Neural cell (in vitro differentiated cells): ENCODE measurements around the gene FYB1. TPM values are rescaled to one million over a fixed set of nuclear protein-coding genes. Genes with fewer than 3 reads are reported as not detected.

Experiments
- H2AFZ ChIP-seq: fragments of 200-600, 300-800 bp; sonication (generic), shearing (Covaris generic); 2 replicates; pipeline ENCODE4 v1.6.0; 2014; ENCODE audit warnings: low read depth, mild to moderate bottlenecking, antibody characterized with exemption, low read length, moderate library complexity
- H3F3A ChIP-seq: fragments of 200-600 bp; shearing (Covaris generic); 2 replicates; pipeline ENCODE4 v1.6.1; 2016; ENCODE audit warnings: mild to moderate bottlenecking, moderate library complexity, mixed read lengths, antibody characterized with exemption, low read length; ENCODE audit not compliant: insufficient read depth, poor library complexity, severe bottlenecking
- H3K27ac ChIP-seq: fragments of 200-600, 300-800 bp; sonication (generic), shearing (Covaris generic); 2 replicates; pipeline ENCODE4 v1.5.1; 2014; ENCODE audit warnings: mild to moderate bottlenecking, low read length, moderate library complexity
- H3K27me3 ChIP-seq: fragments of 300-800, 200-600 bp; sonication (generic), shearing (Covaris generic); 2 replicates; pipeline ENCODE4 v1.6.0; 2014; ENCODE audit warnings: mild to moderate bottlenecking, low read depth, low read length, moderate library complexity; ENCODE audit not compliant: insufficient read depth
- H3K36me3 ChIP-seq: fragments of 300-800, 200-600 bp; sonication (generic), shearing (Covaris generic); 2 replicates; pipeline ENCODE4 v1.5.1; 2014; ENCODE audit warnings: mild to moderate bottlenecking, antibody characterized with exemption, low read length, moderate library complexity; ENCODE audit not compliant: insufficient read depth
- H3K4me2 ChIP-seq: fragments of 300-800, 200-600 bp; sonication (generic), shearing (Covaris generic); 2 replicates; pipeline ENCODE4 v1.6.0; 2014; ENCODE audit warnings: mild to moderate bottlenecking, low read length
- H3K4me3 ChIP-seq: fragments of 300-800, 200-600 bp; sonication (generic), shearing (Covaris generic); 2 replicates; pipeline ENCODE4 v1.5.1; 2014; ENCODE audit warnings: mild to moderate bottlenecking, low read length, moderate library complexity
- H3K79me2 ChIP-seq: fragments of 200-600 bp; shearing (Covaris generic); replicated peaks from 2 replicates; pipeline ENCODE4 v1.6.0; 2014; ENCODE audit warnings: mild to moderate bottlenecking, low read length, moderate library complexity; ENCODE audit not compliant: insufficient read depth
- H3K9ac ChIP-seq: fragments of 300-800, 200-600 bp; sonication (generic), shearing (Covaris generic); 2 replicates; pipeline ENCODE4 v1.6.1; 2016; ENCODE audit warnings: mild to moderate bottlenecking, low read length, mixed read lengths
- H3K9me2 ChIP-seq: fragments of 200-600 bp; shearing (Covaris generic); 2 replicates; pipeline ENCODE4 v1.6.1; 2016; ENCODE audit warnings: mild to moderate bottlenecking, low read length, mixed read lengths; ENCODE audit not compliant: insufficient read depth
- H3K9me3 ChIP-seq: fragments of 200-600, 300-800 bp; sonication (generic), shearing (Covaris generic); 2 replicates; pipeline ENCODE4 v1.6.1; 2016; ENCODE audit warnings: mild to moderate bottlenecking, mixed run types, low read length, moderate library complexity, mixed read lengths
- H4K20me1 ChIP-seq: fragments of 200-600 bp; shearing (Covaris generic); 2 replicates; pipeline ENCODE4 v1.6.1; 2016; ENCODE audit warnings: mild to moderate bottlenecking, mixed run types; ENCODE audit not compliant: insufficient read depth
- EP300 ChIP-seq: fragments of 450-650 bp; conservative IDR thresholded peaks from 2 replicates; pipeline ENCODE4 v1.6.1; 2014; ENCODE audit warnings: antibody characterized with exemption, mild to moderate bottlenecking, moderate library complexity; ENCODE audit not compliant: poor library complexity, severe bottlenecking
- EZH2 ChIP-seq: fragments of 200-600, 300-800 bp; shearing (Covaris generic), sonication (generic); IDR thresholded peaks from 2 replicates; pipeline ENCODE4 v1.6.1; 2014; ENCODE audit warnings: antibody characterized with exemption, low read length, borderline replicate concordance, mild to moderate bottlenecking; ENCODE audit not compliant: insufficient read depth, poor library complexity, severe bottlenecking
- MXI1 ChIP-seq: fragments of 450-650 bp; conservative IDR thresholded peaks from 2 replicates; pipeline ENCODE4 v1.6.1; 2014; ENCODE audit warnings: antibody characterized with exemption, mild to moderate bottlenecking; ENCODE audit not compliant: poor library complexity, severe bottlenecking
- POLR2AphosphoS5 ChIP-seq: IDR thresholded peaks from 2 replicates; pipeline ENCODE4 v1.6.1; 2012
- RAD21 ChIP-seq: fragments of 450-650 bp; conservative IDR thresholded peaks from 2 replicates; pipeline ENCODE4 v1.6.1; 2014; ENCODE audit warnings: antibody characterized with exemption, mild to moderate bottlenecking, moderate library complexity
- SMC3 ChIP-seq: fragments of 450-650 bp; conservative IDR thresholded peaks from 2 replicates; pipeline ENCODE4 v1.6.1; 2014; ENCODE audit warnings: antibody characterized with exemption, mild to moderate bottlenecking, moderate library complexity; ENCODE audit not compliant: poor library complexity
- TAF1 ChIP-seq: IDR thresholded peaks from 2 replicates; pipeline ENCODE4 v1.6.1; 2012; ENCODE audit warnings: low read depth
- polyA plus RNA-seq: library from polyadenylated mRNA; depleted of rRNA; stranded (reverse); fragments of >200 nt; gene quantifications from 2 replicates; pipeline ENCODE4 v1.2.3, GENCODE V29; 2014
- TF ChIP-seq, protein P1 (sequence below): fragments of 450-650 bp; IDR thresholded peaks from 2 replicates; pipeline ENCODE4 v1.5.1; 2014; ENCODE audit warnings: antibody characterized with exemption, mild to moderate bottlenecking, moderate library complexity; ENCODE audit not compliant: poor library complexity, severe bottlenecking
- TF ChIP-seq, protein P2 (sequence below): IDR thresholded peaks from 2 replicates; pipeline ENCODE4 v1.6.1; 2012; ENCODE audit warnings: borderline replicate concordance

The FYB1 gene
- polyA plus RNA-seq, 1 donor from 2014 or later, result not detected

DNA sequence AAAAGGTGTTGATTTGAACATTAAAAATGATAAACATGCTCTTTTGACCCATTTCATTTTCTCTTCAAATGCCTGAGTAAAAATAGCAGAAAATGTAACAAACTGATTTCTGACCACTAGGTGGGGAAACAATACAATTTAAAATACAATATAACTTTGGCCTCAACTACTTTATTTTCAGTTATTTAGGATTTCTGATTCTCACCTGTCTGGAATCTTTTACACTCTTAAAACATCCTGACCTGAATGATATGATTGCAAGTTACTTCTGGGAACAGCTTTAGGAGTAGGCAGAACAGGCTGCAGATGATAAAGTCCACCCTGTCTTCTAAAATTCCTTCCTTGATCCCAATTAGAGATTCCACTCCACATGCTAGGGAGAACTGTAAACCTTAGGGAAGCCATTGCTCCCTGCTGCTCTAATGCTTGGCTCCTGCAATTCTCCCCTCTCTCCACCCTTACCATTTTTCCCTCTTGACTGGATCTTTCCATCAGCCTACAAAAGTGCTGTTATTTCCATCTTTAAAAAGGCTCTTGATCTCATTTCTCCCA, 70.3 kb downstream of the FYB1 start:
- H3K9ac ChIP-seq, result no peak overlapping the region
- H3K9me3 ChIP-seq, result no peaks in the 10 kb centered on the region
- no peaks in the 10 kb centered on the region for H4K20me1 ChIP-seq
- H3K4me2 ChIP-seq, result no peak overlapping the region
- no peak overlapping the region for H2AFZ ChIP-seq
- no peaks in the 10 kb centered on the region for H3F3A ChIP-seq
- no peak for TF ChIP-seq RAD21
- TF ChIP-seq, protein P1, sequence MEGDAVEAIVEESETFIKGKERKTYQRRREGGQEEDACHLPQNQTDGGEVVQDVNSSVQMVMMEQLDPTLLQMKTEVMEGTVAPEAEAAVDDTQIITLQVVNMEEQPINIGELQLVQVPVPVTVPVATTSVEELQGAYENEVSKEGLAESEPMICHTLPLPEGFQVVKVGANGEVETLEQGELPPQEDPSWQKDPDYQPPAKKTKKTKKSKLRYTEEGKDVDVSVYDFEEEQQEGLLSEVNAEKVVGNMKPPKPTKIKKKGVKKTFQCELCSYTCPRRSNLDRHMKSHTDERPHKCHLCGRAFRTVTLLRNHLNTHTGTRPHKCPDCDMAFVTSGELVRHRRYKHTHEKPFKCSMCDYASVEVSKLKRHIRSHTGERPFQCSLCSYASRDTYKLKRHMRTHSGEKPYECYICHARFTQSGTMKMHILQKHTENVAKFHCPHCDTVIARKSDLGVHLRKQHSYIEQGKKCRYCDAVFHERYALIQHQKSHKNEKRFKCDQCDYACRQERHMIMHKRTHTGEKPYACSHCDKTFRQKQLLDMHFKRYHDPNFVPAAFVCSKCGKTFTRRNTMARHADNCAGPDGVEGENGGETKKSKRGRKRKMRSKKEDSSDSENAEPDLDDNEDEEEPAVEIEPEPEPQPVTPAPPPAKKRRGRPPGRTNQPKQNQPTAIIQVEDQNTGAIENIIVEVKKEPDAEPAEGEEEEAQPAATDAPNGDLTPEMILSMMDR, result no peak
- TF ChIP-seq, protein P2, sequence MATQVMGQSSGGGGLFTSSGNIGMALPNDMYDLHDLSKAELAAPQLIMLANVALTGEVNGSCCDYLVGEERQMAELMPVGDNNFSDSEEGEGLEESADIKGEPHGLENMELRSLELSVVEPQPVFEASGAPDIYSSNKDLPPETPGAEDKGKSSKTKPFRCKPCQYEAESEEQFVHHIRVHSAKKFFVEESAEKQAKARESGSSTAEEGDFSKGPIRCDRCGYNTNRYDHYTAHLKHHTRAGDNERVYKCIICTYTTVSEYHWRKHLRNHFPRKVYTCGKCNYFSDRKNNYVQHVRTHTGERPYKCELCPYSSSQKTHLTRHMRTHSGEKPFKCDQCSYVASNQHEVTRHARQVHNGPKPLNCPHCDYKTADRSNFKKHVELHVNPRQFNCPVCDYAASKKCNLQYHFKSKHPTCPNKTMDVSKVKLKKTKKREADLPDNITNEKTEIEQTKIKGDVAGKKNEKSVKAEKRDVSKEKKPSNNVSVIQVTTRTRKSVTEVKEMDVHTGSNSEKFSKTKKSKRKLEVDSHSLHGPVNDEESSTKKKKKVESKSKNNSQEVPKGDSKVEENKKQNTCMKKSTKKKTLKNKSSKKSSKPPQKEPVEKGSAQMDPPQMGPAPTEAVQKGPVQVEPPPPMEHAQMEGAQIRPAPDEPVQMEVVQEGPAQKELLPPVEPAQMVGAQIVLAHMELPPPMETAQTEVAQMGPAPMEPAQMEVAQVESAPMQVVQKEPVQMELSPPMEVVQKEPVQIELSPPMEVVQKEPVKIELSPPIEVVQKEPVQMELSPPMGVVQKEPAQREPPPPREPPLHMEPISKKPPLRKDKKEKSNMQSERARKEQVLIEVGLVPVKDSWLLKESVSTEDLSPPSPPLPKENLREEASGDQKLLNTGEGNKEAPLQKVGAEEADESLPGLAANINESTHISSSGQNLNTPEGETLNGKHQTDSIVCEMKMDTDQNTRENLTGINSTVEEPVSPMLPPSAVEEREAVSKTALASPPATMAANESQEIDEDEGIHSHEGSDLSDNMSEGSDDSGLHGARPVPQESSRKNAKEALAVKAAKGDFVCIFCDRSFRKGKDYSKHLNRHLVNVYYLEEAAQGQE, result no peak
- no peak for TF ChIP-seq EP300
- TF ChIP-seq TAF1, result no peak
- no peak for TF ChIP-seq SMC3
- TF ChIP-seq EZH2, result no peak
- TF ChIP-seq MXI1, result no peak
- no peak for TF ChIP-seq POLR2AphosphoS5
- no peaks in the 10 kb centered on the region for H3K36me3 ChIP-seq
- no peaks in the 10 kb centered on the region for H3K79me2 ChIP-seq
- H3K27me3 ChIP-seq, result no peaks in the 10 kb centered on the region
- no peaks in the 10 kb centered on the region for H3K9me2 ChIP-seq
- no peak overlapping the region for H3K4me3 ChIP-seq
- no peak overlapping the region for H3K27ac ChIP-seq

GRCh38 chr5:39146831-39147540, 72.4 kb downstream of the FYB1 start:
- no peak overlapping the region for H3K4me2 ChIP-seq
- H3K9me3 ChIP-seq, result no peaks in the 10 kb centered on the region
- no peaks in the 10 kb centered on the region for H3K27me3 ChIP-seq
- no peaks in the 10 kb centered on the region for H3K36me3 ChIP-seq
- no peak overlapping the region for H3K9ac ChIP-seq
- H3K4me3 ChIP-seq, result no peak overlapping the region
- no peaks in the 10 kb centered on the region for H3F3A ChIP-seq
- no peak for TF ChIP-seq SMC3
- no peak for TF ChIP-seq MXI1
- TF ChIP-seq, protein P2, result no peak
- TF ChIP-seq POLR2AphosphoS5, result no peak
- TF ChIP-seq, protein P1, result no peak
- TF ChIP-seq RAD21, result no peak
- no peak for TF ChIP-seq TAF1
- TF ChIP-seq EZH2, result no peak
- no peak for TF ChIP-seq EP300
- H3K27ac ChIP-seq, result no peak overlapping the region
- no peaks in the 10 kb centered on the region for H3K79me2 ChIP-seq
- H2AFZ ChIP-seq, result no peak overlapping the region
- no peaks in the 10 kb centered on the region for H3K9me2 ChIP-seq
- H4K20me1 ChIP-seq, result no peaks in the 10 kb centered on the region
